ENCODE measurements around the gene KPNA6. TPM values are rescaled to one million over a fixed set of nuclear protein-coding genes. Genes with fewer than 3 reads are reported as not detected.
"Not testable (repeated sequence)": the region's sequence is repeated elsewhere in the genome, so short reads cannot be mapped to it uniquely, and the experiment has no call there.

The KPNA6 gene
- total RNA-seq, 1 donor from 2014 or later, result 47.0 TPM

GRCh38 chr1:32106663-32107275 lies 1.1 kb upstream of the KPNA6 start:
- Histone ChIP-seq H3K27me3 (ENCODE audit: control insufficient read depth, insufficient read depth, low read length) (no peaks in the 10 kb centered on the region), H3K36me3 (ENCODE audit: control insufficient read depth, insufficient read depth, low read length) (no peaks in the 10 kb centered on the region), H3K4me3 (ENCODE audit: low read depth, low read length) (no peak overlapping the region)
- no peak for DNase-seq (ENCODE audit: low read depth)
- TF ChIP-seq CTCF (IDR thresholded peaks at IDR 0.05; ENCODE audit: insufficient read depth, low read length, poor library complexity, severe bottlenecking), result no peak

- no peaks in the 10 kb centered on the region for H3K27me3 ChIP-seq (ENCODE audit: control insufficient read depth, insufficient read depth, low read length)
- H3K4me3 ChIP-seq (ENCODE audit: low read depth, low read length), result no peak overlapping the region
- no peak for TF ChIP-seq CTCF (IDR thresholded peaks at IDR 0.05; ENCODE audit: insufficient read depth, low read length, poor library complexity, severe bottlenecking)
- H3K36me3 ChIP-seq (ENCODE audit: control insufficient read depth, insufficient read depth, low read length), result no peaks in the 10 kb centered on the region
- DNase-seq (ENCODE audit: low read depth), result no peak
Measured at GRCh38 chr1:32111040-32111623, 3.3 kb downstream of the KPNA6 start.

- TF ChIP-seq CTCF (IDR thresholded peaks at IDR 0.05; ENCODE audit: insufficient read depth, low read length, poor library complexity, severe bottlenecking), result no peak
- Histone ChIP-seq H3K4me3 (ENCODE audit: low read depth, low read length) (no peak overlapping the region), H3K27me3 (ENCODE audit: control insufficient read depth, insufficient read depth, low read length) (no peaks in the 10 kb centered on the region), H3K36me3 (ENCODE audit: control insufficient read depth, insufficient read depth, low read length) (no peaks in the 10 kb centered on the region)
- DNase-seq (ENCODE audit: low read depth), result no peak
Measured at GRCh38 chr1:32111789-32112188, 3.9 kb downstream of the KPNA6 start.

GRCh38 chr1:32112806-32113375 lies 5.0 kb downstream of the KPNA6 start:
- TF ChIP-seq CTCF (IDR thresholded peaks at IDR 0.05; ENCODE audit: insufficient read depth, low read length, poor library complexity, severe bottlenecking), result no peak
- DNase-seq (ENCODE audit: low read depth), result no peak
- Histone ChIP-seq H3K4me3 (ENCODE audit: low read depth, low read length) (no peak overlapping the region), H3K36me3 (ENCODE audit: control insufficient read depth, insufficient read depth, low read length) (no peaks in the 10 kb centered on the region), H3K27me3 (ENCODE audit: control insufficient read depth, insufficient read depth, low read length) (no peaks in the 10 kb centered on the region)

- DNase-seq (ENCODE audit: low read depth); H3K36me3 ChIP-seq (ENCODE audit: control insufficient read depth, insufficient read depth, low read length); H3K27me3 ChIP-seq (ENCODE audit: control insufficient read depth, insufficient read depth, low read length); H3K4me3 ChIP-seq (ENCODE audit: low read depth, low read length): not testable (repeated sequence)
Measured at GRCh38 chr1:32113436-32113835, 5.6 kb downstream of the KPNA6 start.

GRCh38 chr1:32114420-32114819 lies 6.6 kb downstream of the KPNA6 start:
- H3K4me3 ChIP-seq (ENCODE audit: low read depth, low read length), result no peak overlapping the region
- no peaks in the 10 kb centered on the region for H3K27me3 ChIP-seq (ENCODE audit: control insufficient read depth, insufficient read depth, low read length)
- H3K36me3 ChIP-seq (ENCODE audit: control insufficient read depth, insufficient read depth, low read length), result no peaks in the 10 kb centered on the region
- TF ChIP-seq CTCF (IDR thresholded peaks at IDR 0.05; ENCODE audit: insufficient read depth, low read length, poor library complexity, severe bottlenecking), result no peak
- no peak for DNase-seq (ENCODE audit: low read depth)
